Measurements from ENCODE around the gene NPW. TPM values are rescaled to one million over a fixed set of nuclear protein-coding genes. Genes with fewer than 3 reads are reported as not detected.

Gene NPW
- polyA plus RNA-seq, 1 experiment, result 0.26 TPM

- no peak for TF ChIP-seq CTCF (IDR thresholded peaks at IDR 0.05; ENCODE audit: insufficient read depth, low read depth, low read length)
- CTCF ChIA-PET, result interaction anchor here (1.1 to 1.3 kb wide), 2 partner anchors 10 to 159 kb away, joined by 3 to 4 read pairs; partner anchors contain the start of gene TBL3
- POLR2A ChIA-PET, result no interaction called here
Observed at GRCh38 chr16:1981398-1981836, 38.2 kb upstream of the NPW start, which contains the start of gene NOXO1. NOXO1 (minus strand) TSS chr16:1981469; CDS start chr16:1981179, 290 bp downstream.

GRCh38 chr16:1982013-1982433 is 37.6 kb upstream of the NPW start:
- TF ChIP-seq CTCF (IDR thresholded peaks at IDR 0.05; ENCODE audit: insufficient read depth, low read depth, low read length), result no peak
- DNase-seq (ENCODE audit: low read depth), result no peak
- POLR2A ChIA-PET, result no interaction called here
- Histone ChIP-seq H3K36me3 (ENCODE audit: control insufficient read depth, insufficient read depth, low read length) (peaks cover 24% of the 10 kb centered on the region), H3K4me3 (ENCODE audit: low read depth, low read length) (no peak overlapping the region), H3K27me3 (ENCODE audit: control insufficient read depth, insufficient read depth, low read length) (peaks cover 12% of the 10 kb centered on the region)
- CTCF ChIA-PET, result interaction anchor here (0.6 to 1.3 kb wide), 4 partner anchors 10 to 169 kb away, joined by 3 to 4 read pairs (median 4); partner anchors contain the start of gene TBL3

More at GRCh38 chr16:1981398-1981836, 38.2 kb upstream of the NPW start, which contains the start of gene NOXO1:
- Histone ChIP-seq H3K27me3 (ENCODE audit: control insufficient read depth, insufficient read depth, low read length) (peaks cover 12% of the 10 kb centered on the region), H3K4me3 (ENCODE audit: low read depth, low read length) (no peak within 1 kb of the TSS), H3K36me3 (ENCODE audit: control insufficient read depth, insufficient read depth, low read length) (peaks cover 24% of the 10 kb centered on the region)
- no peak for DNase-seq (ENCODE audit: low read depth)

GRCh38 chr16:1982991-1983543 is 36.5 kb upstream of the NPW start:
- Histone ChIP-seq H3K27me3 (ENCODE audit: control insufficient read depth, insufficient read depth, low read length) (peaks cover 12% of the 10 kb centered on the region), H3K4me3 (ENCODE audit: low read depth, low read length) (peak overlapping the region; percentile 65), H3K36me3 (ENCODE audit: control insufficient read depth, insufficient read depth, low read length) (peaks cover 18% of the 10 kb centered on the region)
- peak; percentile 37 for TF ChIP-seq CTCF (IDR thresholded peaks at IDR 0.05; ENCODE audit: insufficient read depth, low read depth, low read length)
- POLR2A ChIA-PET, result no interaction called here
- CTCF ChIA-PET, result interaction anchor here (0.6 to 1.1 kb wide), 7 partner anchors 10 to 620 kb away, joined by 3 to 4 read pairs (median 3); partner anchors contain the start of gene TSC2
- DNase-seq (ENCODE audit: low read depth), result no peak

GRCh38 chr16:1983544-1984346 is 35.8 kb upstream of the NPW start, which contains the start of gene GFER:
GFER (plus strand) TSS chr16:1984193; CDS start chr16:1984219, 26 bp downstream.
- peak within 1 kb of the TSS; percentile 82 for H3K4me3 ChIP-seq (ENCODE audit: low read depth, low read length)
- CTCF ChIA-PET, result interaction anchor here (1.0 kb wide), 1 partner anchor 19 kb away, joined by 4 read pairs; no protein-coding TSS in a partner anchor
- POLR2A ChIA-PET, result interaction anchor here (1.4 kb wide), 1 partner anchor 19 kb away, joined by 8 read pairs; the partner anchor contains the start of gene RPS2
- H3K27me3 ChIP-seq (ENCODE audit: control insufficient read depth, insufficient read depth, low read length), result peaks cover 12% of the 10 kb centered on the region
- peaks cover 15% of the 10 kb centered on the region for H3K36me3 ChIP-seq (ENCODE audit: control insufficient read depth, insufficient read depth, low read length)
- DNase-seq (ENCODE audit: low read depth), result peak; percentile 51
- peak; percentile 41 for TF ChIP-seq CTCF (IDR thresholded peaks at IDR 0.05; ENCODE audit: insufficient read depth, low read depth, low read length)

All from BJ (cell line).